Measurements from ENCODE around the gene HIPK1.

GRCh38 chr1:113982949-113983348, 53.8 kb downstream of the HIPK1 start:
- TF ChIP-seq CTCF (IDR thresholded peaks at IDR 0.05) (no peak), ZFX (IDR thresholded peaks at IDR 0.05; ENCODE audit: borderline replicate concordance) (no peak)

All from 22Rv1 (cell line).